Activated CD8-positive, alpha-beta T cell treated with anti-CD3 and anti-CD28 coated beads for 36 hours (primary cell): ENCODE results near the gene BAX. TPM values are rescaled to one million over a fixed set of nuclear protein-coding genes. Genes with fewer than 3 reads are reported as not detected.

Experiments used
- ATAC-seq: fragments of 200-7000 bp; cut with Tn5 transposase; one replicate; pipeline ENCODE4 v1.10.0; 2021; ENCODE audit warnings: mild to moderate bottlenecking, moderate library complexity
- CTCF ChIA-PET: fragments of 350-600 bp; sonication (Branson Sonifier 250); formaldehyde crosslinking; loops from one replicate; lab custom pipeline; 2021; ENCODE audit warnings: antibody characterized with exemption; lab: Charles Lee
- POLR2A ChIA-PET: fragments of 350-600 bp; sonication (Branson Sonifier 250); formaldehyde crosslinking; loops from one replicate; lab custom pipeline; 2021; ENCODE audit warnings: antibody characterized with exemption; lab: Charles Lee
- DNase-seq: peaks from one replicate; pipeline ENCODE4 v3.0.0-alpha.2; 2020
- H3K27ac Mint-ChIP-seq: one replicate; pipeline ENCODE4 v1.8.0; 2021; ENCODE audit warnings: mild to moderate bottlenecking, mixed read lengths
- H3K27me3 Mint-ChIP-seq: one replicate; pipeline ENCODE4 v1.8.0; 2021; ENCODE audit warnings: mixed read lengths
- H3K36me3 Mint-ChIP-seq: one replicate; pipeline ENCODE4 v1.8.0; 2021; ENCODE audit warnings: low read depth, mixed read lengths
- H3K4me1 Mint-ChIP-seq: one replicate; pipeline ENCODE4 v1.8.0; 2021; ENCODE audit warnings: low read depth, mixed read lengths
- H3K4me3 Mint-ChIP-seq: one replicate; pipeline ENCODE4 v1.8.0; 2021; ENCODE audit warnings: mild to moderate bottlenecking, moderate library complexity, mixed read lengths
- H3K9me3 Mint-ChIP-seq: one replicate; pipeline ENCODE4 v1.8.0; 2021; ENCODE audit warnings: mixed read lengths
- CTCF ChIP-seq: fragments of 200-600 bp; IDR thresholded peaks from one replicate; pipeline ENCODE4 v1.8.0; 2022; ENCODE audit warnings: antibody characterized with exemption, mild to moderate bottlenecking
- intact Hi-C: fragments of 100-400 bp; cut with micrococcal nuclease; formaldehyde crosslinking; loops from one replicate; pipeline ENCODE4 v1.10.0; 2022
- total RNA-seq, 2 experiments: library from RNA; stranded (reverse); gene quantifications; one replicate each; pipeline ENCODE4 v1.2.3, GENCODE V29; 2021

BAX gene
- total RNA-seq, 2 experiments from 2014 or later, result 182 to 189 TPM

- CTCF ChIA-PET, result interaction anchor here (0.8 to 3.8 kb wide), 7 partner anchors 9 to 171 kb away, joined by 3 to 17 read pairs (median 5); partner anchors contain the start of genes GYS1 and RUVBL2
- peaks cover 48% of the 10 kb centered on the region for H3K4me1 Mint-ChIP-seq
- DNase-seq, result no peak
These were observed 12.1 kb downstream of the BAX start for GRCh38 chr19:48966541-48967345.

GRCh38 chr19:48967346-48968178 is 12.9 kb downstream of the BAX start:
- Mint-ChIP-seq H3K27me3 (no peaks in the 10 kb centered on the region), H3K4me3 (peak overlapping the region; percentile 98), H3K36me3 (peaks cover 40% of the 10 kb centered on the region), H3K27ac (peak overlapping the region; percentile 100), H3K9me3 (no peaks in the 10 kb centered on the region), H3K4me1 (peaks cover 40% of the 10 kb centered on the region)
- DNase-seq (no peak), ATAC-seq (no peak)
- TF ChIP-seq CTCF, result no peak
- intact Hi-C loops, result loop anchor here (5.0 to 10.0 kb wide), 2 partner anchors 93 to 170 kb away; partner anchors contain the start of gene PPP1R15A
- CTCF ChIA-PET, result interaction anchor here (1.0 to 3.8 kb wide), 6 partner anchors 8 to 172 kb away, joined by 3 to 17 read pairs (median 6); partner anchors contain the start of genes GYS1, HSD17B14 and RUVBL2
- POLR2A ChIA-PET, result interaction anchor here (0.6 to 6.2 kb wide), 13 partner anchors 10 to 926 kb away, joined by 3 to 53 read pairs (median 6); partner anchors contain the start of genes BAX, GYS1, NUCB1 and PPP1R15A

More at GRCh38 chr19:48966541-48967345, 12.1 kb downstream of the BAX start:
- Mint-ChIP-seq H3K4me3 (peak overlapping the region; percentile 98), H3K27ac (peak overlapping the region; percentile 100), H3K36me3 (peaks cover 43% of the 10 kb centered on the region), H3K27me3 (no peaks in the 10 kb centered on the region), H3K9me3 (no peaks in the 10 kb centered on the region)
- POLR2A ChIA-PET, result interaction anchor here (0.9 to 6.2 kb wide), 14 partner anchors 11 to 179 kb away, joined by 3 to 53 read pairs (median 4); partner anchors contain the start of genes BAX, GYS1, PPP1R15A and RUVBL2
- ATAC-seq, result no peak
- intact Hi-C loops, result loop anchor here (5.0 to 10.0 kb wide), 2 partner anchors 92 to 169 kb away; partner anchors contain the start of gene PPP1R15A
- TF ChIP-seq CTCF, result no peak

- no peaks in the 10 kb centered on the region for H3K27me3 Mint-ChIP-seq
- H3K4me1 Mint-ChIP-seq, result peaks cover 36% of the 10 kb centered on the region
- ChIA-PET POLR2A (interaction anchor here (0.6 to 6.2 kb wide), 10 partner anchors 10 to 173 kb away, joined by 3 to 53 read pairs (median 6); partner anchors contain the start of genes BAX, GYS1, NUCB1 and PPP1R15A), CTCF (interaction anchor here (1.0 to 3.8 kb wide), 4 partner anchors 9 to 173 kb away, joined by 3 to 17 read pairs (median 8); partner anchors contain the start of genes GYS1, HSD17B14 and RUVBL2)
- H3K27ac Mint-ChIP-seq, result peak overlapping the region; percentile 100
- no peak for DNase-seq
- ATAC-seq, result no peak
- H3K4me3 Mint-ChIP-seq, result peak overlapping the region; percentile 98
- no peaks in the 10 kb centered on the region for H3K9me3 Mint-ChIP-seq
- TF ChIP-seq CTCF, result no peak
- intact Hi-C loops, result loop anchor here (5.0 to 10.0 kb wide), 2 partner anchors 93 to 171 kb away; partner anchors contain the start of gene PPP1R15A
- peaks cover 43% of the 10 kb centered on the region for H3K36me3 Mint-ChIP-seq
These were observed 13.5 kb downstream of the BAX start for GRCh38 chr19:48968179-48968661.

- POLR2A ChIA-PET, result interaction anchor here (4.1 to 6.2 kb wide), 2 partner anchors 25 to 95 kb away, joined by 18 to 53 read pairs; partner anchors contain the start of genes GYS1, PPP1R15A and RUVBL2
- H3K27ac Mint-ChIP-seq, result peak overlapping the region; percentile 16
- ATAC-seq, result no peak
These were observed 14.1 kb downstream of the BAX start for GRCh38 chr19:48968813-48969218.

More at GRCh38 chr19:48968813-48969218, 14.1 kb downstream of the BAX start:
- H3K9me3 Mint-ChIP-seq, result no peaks in the 10 kb centered on the region
- peaks cover 32% of the 10 kb centered on the region for H3K4me1 Mint-ChIP-seq
- intact Hi-C loops, result loop anchor here (5.0 to 10.0 kb wide), 2 partner anchors 94 to 172 kb away; partner anchors contain the start of gene PPP1R15A
- no peaks in the 10 kb centered on the region for H3K27me3 Mint-ChIP-seq
- CTCF ChIA-PET, result interaction anchor here (2.6 to 3.8 kb wide), 2 partner anchors 24 to 68 kb away, joined by 13 to 17 read pairs; partner anchors contain the start of genes GYS1, NUCB1 and RUVBL2
- H3K4me3 Mint-ChIP-seq, result no peak overlapping the region
- H3K36me3 Mint-ChIP-seq, result peaks cover 43% of the 10 kb centered on the region
- no peak for DNase-seq
- TF ChIP-seq CTCF, result no peak
